Mucosa of rectum (tissue), 2 donors: ENCODE measurements around the gene RREB1.

Source experiments
- H3K27ac ChIP-seq, 2 donors: one replicate each; pipeline ENCODE4 v1.7.0; 2013; ENCODE audit warnings: inconsistent platforms in 2 of 2, low read depth in 2 of 2, low read length in 2 of 2
- H3K27me3 ChIP-seq, 2 donors: one replicate each; pipeline ENCODE4 v1.7.0; 2013; ENCODE audit warnings: low read length in 2 of 2; ENCODE audit not compliant: control insufficient read depth in 2 of 2, insufficient read depth in 2 of 2
- H3K36me3 ChIP-seq, 2 donors: one replicate each; pipeline ENCODE4 v1.7.0; 2013; ENCODE audit warnings: low read length in 2 of 2; ENCODE audit not compliant: control insufficient read depth in 2 of 2, insufficient read depth in 2 of 2
- H3K4me1 ChIP-seq, 2 donors: one replicate each; pipeline ENCODE4 v1.7.0; 2013; ENCODE audit warnings: low read length in 2 of 2, mild to moderate bottlenecking in 1 of 2; ENCODE audit not compliant: control insufficient read depth in 2 of 2, insufficient read depth in 2 of 2
- H3K4me3 ChIP-seq, 2 donors: one replicate each; pipeline ENCODE4 v1.7.0; 2013; ENCODE audit warnings: low read length in 2 of 2
- H3K9ac ChIP-seq, 2 donors: one replicate each; pipeline ENCODE4 v1.7.0; 2013; ENCODE audit warnings: low read length in 2 of 2, low read depth in 1 of 2, mild to moderate bottlenecking in 1 of 2
- H3K9me3 ChIP-seq, 2 donors: one replicate each; pipeline ENCODE4 v1.7.0; 2013; ENCODE audit warnings: low read length in 2 of 2; ENCODE audit not compliant: control insufficient read depth in 2 of 2
- donor health status: healthy.
- donor health status: Normal muscosa, but diverticular disease.

RREB1 gene, protein sequence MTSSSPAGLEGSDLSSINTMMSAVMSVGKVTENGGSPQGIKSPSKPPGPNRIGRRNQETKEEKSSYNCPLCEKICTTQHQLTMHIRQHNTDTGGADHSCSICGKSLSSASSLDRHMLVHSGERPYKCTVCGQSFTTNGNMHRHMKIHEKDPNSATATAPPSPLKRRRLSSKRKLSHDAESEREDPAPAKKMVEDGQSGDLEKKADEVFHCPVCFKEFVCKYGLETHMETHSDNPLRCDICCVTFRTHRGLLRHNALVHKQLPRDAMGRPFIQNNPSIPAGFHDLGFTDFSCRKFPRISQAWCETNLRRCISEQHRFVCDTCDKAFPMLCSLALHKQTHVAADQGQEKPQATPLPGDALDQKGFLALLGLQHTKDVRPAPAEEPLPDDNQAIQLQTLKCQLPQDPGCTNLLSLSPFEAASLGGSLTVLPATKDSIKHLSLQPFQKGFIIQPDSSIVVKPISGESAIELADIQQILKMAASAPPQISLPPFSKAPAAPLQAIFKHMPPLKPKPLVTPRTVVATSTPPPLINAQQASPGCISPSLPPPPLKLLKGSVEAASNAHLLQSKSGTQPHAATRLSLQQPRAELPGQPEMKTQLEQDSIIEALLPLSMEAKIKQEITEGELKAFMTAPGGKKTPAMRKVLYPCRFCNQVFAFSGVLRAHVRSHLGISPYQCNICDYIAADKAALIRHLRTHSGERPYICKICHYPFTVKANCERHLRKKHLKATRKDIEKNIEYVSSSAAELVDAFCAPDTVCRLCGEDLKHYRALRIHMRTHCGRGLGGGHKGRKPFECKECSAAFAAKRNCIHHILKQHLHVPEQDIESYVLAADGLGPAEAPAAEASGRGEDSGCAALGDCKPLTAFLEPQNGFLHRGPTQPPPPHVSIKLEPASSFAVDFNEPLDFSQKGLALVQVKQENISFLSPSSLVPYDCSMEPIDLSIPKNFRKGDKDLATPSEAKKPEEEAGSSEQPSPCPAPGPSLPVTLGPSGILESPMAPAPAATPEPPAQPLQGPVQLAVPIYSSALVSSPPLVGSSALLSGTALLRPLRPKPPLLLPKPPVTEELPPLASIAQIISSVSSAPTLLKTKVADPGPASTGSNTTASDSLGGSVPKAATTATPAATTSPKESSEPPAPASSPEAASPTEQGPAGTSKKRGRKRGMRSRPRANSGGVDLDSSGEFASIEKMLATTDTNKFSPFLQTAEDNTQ (N-terminal part only)

GRCh38 chr6:7107578-7108195, at the start of gene RREB1:
Gene RREB1, plus strand, starts transcription at chr6:7107961. Its CDS starts 73,951 bp downstream, at chr6:7181912.
- Histone ChIP-seq H3K9me3 (no peaks in the 10 kb centered on the region), H3K27ac (peak within 1 kb of the TSS; percentile 93 to 94), H3K9ac (peak within 1 kb of the TSS; percentile 91 to 94), H3K36me3 (no peaks in the 10 kb centered on the region), H3K4me3 (peak within 1 kb of the TSS; percentile 94 to 95), H3K4me1 (peaks cover 22 to 23% of the 10 kb centered on the region in 2 donors), H3K27me3 (no peaks in the 10 kb centered on the region)

DNA sequence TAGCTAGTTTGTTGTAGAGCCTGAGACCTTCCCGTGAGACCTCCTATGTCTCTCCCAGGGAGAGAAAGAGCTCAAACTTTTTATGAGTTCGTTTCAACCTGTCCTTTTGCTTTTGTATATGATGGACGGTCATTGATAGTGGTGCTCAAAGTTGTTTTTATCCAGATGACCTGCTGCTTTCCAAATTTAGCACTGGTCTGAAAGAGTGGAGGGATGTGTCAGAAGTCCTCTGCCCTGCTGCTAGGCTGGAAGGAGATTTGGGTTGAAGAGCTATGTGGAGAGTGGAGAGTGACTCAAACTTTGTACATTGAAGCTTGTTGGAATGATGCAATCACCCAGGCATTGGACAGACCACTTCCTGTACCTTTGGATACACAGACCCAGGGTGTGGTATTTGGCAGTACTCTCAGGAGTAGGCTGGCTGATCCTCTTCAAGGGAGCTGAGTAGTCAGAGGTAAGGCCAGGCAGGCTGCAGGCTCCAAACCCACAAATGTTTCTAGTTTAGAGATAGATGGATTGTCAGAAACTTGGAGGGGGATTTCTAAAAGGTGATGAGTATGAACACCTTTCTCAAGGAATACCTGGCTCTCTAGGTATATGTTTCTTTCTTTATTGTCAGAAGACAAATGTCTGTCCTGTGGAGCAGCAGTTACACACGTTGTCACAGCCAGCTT, 49.4 kb upstream of the RREB1 start:
- peak overlapping the region in 1 of 2 donors; percentile 57 for H3K9ac ChIP-seq
- H3K27ac ChIP-seq: peak overlapping the region; percentile 54 to 77
- H3K4me3 ChIP-seq: no peak overlapping the region
- peaks cover 10 to 13% of the 10 kb centered on the region in 2 donors for H3K4me1 ChIP-seq
- H3K27me3 ChIP-seq: no peaks in the 10 kb centered on the region
- no peaks in the 10 kb centered on the region for H3K36me3 ChIP-seq
- H3K9me3 ChIP-seq: no peaks in the 10 kb centered on the region

DNA sequence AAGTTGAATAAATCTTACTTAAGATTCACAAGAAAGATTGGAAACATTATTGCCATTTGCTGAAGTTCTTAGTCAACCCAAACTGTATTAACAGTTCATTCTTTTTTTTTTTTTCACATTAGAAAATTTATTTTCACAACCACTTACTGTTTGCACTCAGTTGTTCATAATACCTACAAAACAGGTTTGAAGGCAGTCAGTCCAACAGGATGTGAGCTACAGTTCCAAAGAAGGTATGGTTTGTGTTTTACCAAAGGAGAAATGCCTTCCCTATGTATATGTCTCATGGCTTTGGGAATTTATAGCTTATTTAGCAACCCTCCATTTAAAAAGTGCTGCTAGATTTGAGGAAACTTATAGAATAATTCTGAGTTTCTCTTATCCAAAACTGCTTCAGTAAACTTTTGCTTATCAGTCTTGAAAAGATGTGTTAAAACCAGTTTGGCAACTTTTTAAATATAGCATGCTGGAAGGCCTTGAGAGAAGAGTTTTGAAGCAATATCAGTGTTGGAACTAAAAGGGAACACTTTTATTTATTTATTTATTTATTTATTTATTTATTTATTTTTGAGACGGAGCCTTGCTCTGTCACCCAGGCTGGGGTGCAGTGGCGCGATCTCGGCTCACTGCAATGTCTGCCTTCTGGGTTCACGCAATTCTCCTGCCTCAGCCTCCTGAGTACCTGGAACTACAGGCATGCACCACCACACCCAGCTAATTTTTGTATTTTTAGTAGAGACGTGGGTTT, 46.8 kb upstream of the RREB1 start:
- H3K4me3 ChIP-seq: no peak overlapping the region
- no peaks in the 10 kb centered on the region for H3K36me3 ChIP-seq
- H3K27ac ChIP-seq: peak overlapping the region in 1 of 2 donors; percentile 66
- H3K9ac ChIP-seq: no peak overlapping the region
- no peaks in the 10 kb centered on the region for H3K27me3 ChIP-seq
- peaks cover 10 to 12% of the 10 kb centered on the region in 2 donors for H3K4me1 ChIP-seq
- H3K9me3 ChIP-seq: no peaks in the 10 kb centered on the region

DNA sequence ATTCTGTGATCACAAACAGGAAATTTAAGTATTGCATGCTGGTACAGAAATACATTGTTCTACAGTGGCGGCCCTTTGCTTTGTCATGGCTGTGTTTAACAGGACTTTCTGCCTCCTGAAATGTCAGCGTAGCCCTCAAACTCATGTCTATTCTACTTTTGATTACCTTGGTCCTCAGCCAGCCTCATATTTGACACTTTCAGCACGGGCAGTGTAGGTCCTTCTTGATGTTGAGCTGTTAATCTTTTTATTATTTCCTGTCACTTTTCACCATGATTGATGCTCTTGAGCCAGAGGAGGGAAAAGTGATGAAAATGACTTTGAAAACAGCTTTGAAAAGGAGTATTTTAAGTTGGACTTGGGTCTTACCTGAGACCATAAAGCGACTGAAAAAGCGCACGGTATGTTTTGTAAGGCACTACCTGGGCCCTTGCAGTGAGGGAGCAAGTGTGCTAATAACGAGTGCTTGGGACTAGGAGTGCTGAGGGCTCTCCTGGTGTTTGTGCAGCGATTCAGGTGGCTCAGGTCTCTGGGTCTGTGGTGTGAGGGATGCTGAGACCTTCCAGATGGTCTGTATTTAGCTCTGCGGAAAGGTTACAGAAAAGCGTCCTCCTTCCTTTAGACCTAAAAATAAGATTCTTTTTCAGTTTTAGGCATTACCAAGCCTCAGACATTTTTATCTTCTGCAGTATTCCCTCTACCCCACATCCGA, 45.2 kb upstream of the RREB1 start:
- Histone ChIP-seq H3K4me3 (no peak overlapping the region), H3K27me3 (no peaks in the 10 kb centered on the region), H3K36me3 (no peaks in the 10 kb centered on the region), H3K9ac (no peak overlapping the region), H3K4me1 (peaks cover 10 to 12% of the 10 kb centered on the region in 2 donors), H3K27ac (no peak overlapping the region), H3K9me3 (no peaks in the 10 kb centered on the region)

DNA sequence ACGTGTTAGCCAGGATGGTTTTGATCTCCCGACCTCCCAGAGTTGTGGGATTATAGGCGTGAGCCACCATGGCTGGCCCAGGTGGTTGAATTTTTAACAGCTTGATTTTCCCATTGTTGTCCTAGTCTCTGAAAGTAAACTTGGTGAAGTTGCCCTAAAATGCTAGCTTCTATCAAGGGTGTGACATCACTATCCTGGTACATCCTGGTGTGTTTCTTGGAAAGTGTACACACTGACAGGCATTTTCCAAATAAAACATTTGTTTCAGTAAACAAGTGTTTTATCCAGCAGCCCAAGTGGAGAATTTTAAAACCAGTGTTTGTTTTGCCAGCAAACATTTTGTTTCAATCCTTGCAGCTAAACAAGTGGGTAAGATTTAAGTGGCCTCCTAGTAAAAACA, 40.5 kb upstream of the RREB1 start:
- no peaks in the 10 kb centered on the region for H3K9me3 ChIP-seq
- H3K27ac ChIP-seq: no peak overlapping the region
- H3K36me3 ChIP-seq: no peaks in the 10 kb centered on the region
- no peak overlapping the region for H3K9ac ChIP-seq
- no peaks in the 10 kb centered on the region for H3K27me3 ChIP-seq
- no peak overlapping the region for H3K4me3 ChIP-seq
- no peaks in the 10 kb centered on the region for H3K4me1 ChIP-seq

GRCh38 chr6:7071405-7071804, 36.4 kb upstream of the RREB1 start:
- Histone ChIP-seq H3K4me1 (peaks cover 0 to 2% of the 10 kb centered on the region in 2 donors), H3K9ac (no peak overlapping the region), H3K9me3 (no peaks in the 10 kb centered on the region), H3K36me3 (no peaks in the 10 kb centered on the region), H3K27ac (no peak overlapping the region), H3K4me3 (no peak overlapping the region), H3K27me3 (no peaks in the 10 kb centered on the region)

DNA sequence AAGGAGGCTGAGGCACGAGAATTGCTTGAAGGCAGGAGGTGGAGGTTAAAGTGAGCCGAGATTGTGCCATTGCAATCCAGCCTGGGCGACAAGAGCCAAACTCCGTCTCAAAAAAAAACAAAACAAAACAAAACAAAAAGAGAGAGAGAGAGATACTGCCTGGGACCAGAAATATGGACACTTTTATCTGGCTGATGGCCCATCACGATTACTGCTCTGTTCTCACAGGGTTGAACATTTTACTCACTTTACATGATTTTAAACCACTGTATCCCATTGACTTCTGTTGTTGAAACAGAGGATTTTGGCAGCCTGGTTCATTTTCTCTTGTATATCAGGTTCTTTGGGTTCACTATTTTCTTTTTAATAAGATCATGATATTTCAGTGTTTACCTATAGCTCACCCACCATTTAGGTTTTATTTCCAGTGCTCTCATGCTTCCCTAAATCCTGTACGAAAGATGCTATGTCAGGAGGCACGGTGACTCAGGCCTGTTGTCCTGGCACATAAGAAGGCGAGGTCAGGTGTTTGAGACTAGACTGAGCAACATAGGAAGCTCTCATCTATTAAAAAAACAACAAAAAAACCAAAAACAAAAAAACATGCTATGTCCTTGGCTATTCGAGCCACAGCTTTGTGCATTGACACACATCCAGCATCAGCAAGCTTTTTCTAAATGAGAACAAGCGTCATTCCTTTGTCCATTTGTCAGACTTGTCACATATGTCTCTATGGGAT, 34.5 kb upstream of the RREB1 start:
- no peaks in the 10 kb centered on the region for H3K27me3 ChIP-seq
- H3K9me3 ChIP-seq: no peaks in the 10 kb centered on the region
- no peak overlapping the region for H3K9ac ChIP-seq
- H3K27ac ChIP-seq: no peak overlapping the region
- no peak overlapping the region for H3K4me3 ChIP-seq
- H3K4me1 ChIP-seq: peaks cover 0 to 5% of the 10 kb centered on the region in 2 donors
- no peaks in the 10 kb centered on the region for H3K36me3 ChIP-seq

DNA sequence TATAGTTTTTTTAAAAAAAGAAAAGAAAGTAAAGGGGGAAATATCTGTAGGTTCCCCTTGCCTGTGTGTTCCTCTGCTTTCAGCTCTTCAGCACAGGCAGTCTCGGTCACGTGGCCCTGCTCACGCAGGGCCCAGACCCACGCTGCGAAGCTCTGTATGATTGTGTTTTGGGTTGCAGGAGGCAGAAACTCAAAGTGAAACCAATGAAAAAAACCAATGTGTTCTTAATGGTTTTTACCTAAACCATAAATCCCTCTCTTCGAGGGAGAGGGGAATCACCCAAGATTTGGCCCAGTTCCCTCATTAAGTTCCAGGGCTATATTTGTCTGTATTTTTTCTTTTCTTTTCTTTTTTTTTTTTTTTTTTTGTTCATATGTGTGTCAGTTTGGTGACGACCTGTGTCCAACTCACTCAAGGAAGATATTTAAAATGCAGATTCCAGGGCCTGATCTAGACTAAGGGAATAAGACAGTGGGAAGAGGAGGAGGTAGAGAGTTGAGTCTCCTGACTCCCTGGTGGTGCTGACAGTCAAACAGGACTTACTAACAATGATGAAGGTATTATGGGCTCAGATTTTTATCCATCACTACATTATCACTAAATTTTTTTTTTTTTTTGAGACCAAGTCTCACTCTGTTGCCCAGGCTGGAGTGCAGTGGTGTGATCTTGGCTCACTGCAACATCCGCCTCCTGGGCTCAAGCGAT, 33.8 kb upstream of the RREB1 start:
- Histone ChIP-seq H3K27ac (no peak overlapping the region), H3K9me3 (no peaks in the 10 kb centered on the region), H3K36me3 (no peaks in the 10 kb centered on the region), H3K9ac (no peak overlapping the region), H3K27me3 (no peaks in the 10 kb centered on the region), H3K4me1 (peaks cover 0 to 5% of the 10 kb centered on the region in 2 donors), H3K4me3 (no peak overlapping the region)
